Stimulated activated CD4-positive, alpha-beta T cell treated with anti-CD3 and anti-CD28 coated beads, Interleukin-4, amount 100 ng/mL, for 4 hours (primary cell): Measurements from ENCODE around the gene DOCK4.

Source experiments
- DNase-seq, 2 experiments: peaks; one replicate each; pipeline ENCODE4 v3.0.0-alpha.2; 2020

DOCK4 gene

GRCh38 chr7:112220877-112221434, 14.8 kb upstream of the DOCK4 start:
- DNase-seq, result no peak

DNA sequence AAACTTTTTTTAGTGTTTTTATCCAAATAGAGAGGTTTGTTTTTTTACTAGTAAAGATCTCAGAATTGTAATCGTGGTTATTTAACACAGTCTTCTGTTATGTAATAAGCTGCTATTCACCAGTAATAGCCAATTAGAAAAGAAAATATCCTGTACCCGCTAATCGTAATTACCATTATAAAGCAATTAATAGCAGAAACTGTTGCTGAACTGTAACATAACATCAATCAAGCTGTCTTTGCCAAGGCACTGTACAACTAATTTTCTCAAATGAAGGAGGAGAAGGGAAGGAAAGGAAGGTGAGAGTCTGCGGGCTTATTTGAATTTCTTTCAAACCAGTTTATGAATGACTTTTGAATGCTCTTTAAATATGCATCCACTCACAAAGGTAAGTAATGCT, 9.6 kb upstream of the DOCK4 start:
- no peak for DNase-seq

DNA sequence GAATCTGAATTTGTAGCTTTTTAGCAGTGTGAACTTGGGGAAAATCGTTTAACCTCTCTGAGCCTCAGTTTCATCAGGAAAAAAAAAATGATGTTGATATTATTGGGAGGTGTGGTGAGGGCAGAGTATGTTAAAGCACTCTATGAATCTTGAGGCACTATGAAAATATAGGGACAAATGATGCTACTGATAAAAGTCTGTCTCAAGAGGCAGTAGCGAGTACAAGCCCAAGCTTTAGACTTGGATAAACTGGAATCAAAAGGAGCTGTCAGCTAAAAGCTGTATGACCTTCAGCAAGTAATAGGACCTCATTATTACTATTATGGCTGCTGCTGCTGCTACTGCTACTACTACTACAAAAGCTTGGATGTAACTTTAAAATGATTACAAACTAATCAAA, 8.7 kb upstream of the DOCK4 start:
- DNase-seq, result no peak

DNA sequence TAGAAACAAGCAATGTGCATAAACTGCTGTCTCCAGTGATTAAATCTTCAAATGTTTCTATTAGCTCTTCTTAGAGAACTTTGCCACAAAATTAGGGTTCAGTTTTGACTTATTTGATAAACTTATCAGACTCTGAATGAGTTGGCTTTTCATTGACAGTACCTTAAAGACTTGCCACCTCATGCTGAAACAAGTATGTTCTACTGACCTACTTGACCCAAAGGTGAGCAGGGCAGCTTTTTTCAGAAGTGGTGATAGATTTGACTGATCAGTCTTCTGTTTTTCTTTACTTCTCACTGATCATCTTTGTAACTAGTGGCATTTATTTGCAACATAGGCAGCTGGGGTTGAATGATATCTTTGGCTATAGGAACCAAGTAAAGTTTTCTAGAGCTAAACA, 8.1 kb upstream of the DOCK4 start:
- no peak for DNase-seq

DNA sequence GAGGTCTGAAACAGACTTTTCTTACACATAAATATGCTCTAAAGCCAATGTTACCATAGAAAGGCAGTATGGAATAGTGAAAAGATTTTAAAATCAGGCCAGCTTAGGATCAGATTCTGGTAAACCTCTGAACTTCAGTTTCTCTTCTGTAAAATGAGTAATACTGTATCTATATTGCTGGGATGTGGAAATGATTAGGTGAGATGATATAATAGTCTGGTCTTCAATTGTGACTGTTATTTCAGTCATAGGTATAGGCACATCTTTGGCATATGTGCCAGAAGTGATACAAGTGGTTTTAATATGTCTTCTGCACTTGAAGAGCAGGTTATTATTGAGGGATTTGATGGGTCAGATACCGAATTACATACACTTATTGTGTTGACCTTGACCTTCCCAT, 7.5 kb upstream of the DOCK4 start:
- no peak for DNase-seq

DNA sequence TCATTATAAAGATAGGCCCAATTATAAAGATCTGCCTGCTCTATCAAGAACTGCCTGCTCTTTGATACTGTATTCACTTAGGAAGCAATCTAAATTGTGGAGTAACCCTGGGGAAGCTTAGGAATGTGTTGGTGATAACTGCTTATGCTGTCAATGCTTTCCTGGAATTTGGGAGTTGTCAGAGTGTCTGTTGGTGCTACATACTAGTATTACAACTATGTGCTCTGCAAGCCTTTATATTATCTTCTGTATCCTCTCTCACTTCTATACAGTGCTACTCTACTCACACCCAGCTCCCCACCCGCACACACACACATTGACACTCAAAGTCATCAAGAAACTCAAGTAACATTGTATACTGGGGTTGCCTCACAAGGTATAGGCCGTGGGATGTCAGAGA, 6.4 kb upstream of the DOCK4 start:
- DNase-seq, result no peak

- DNase-seq, result no peak
Measured at GRCh38 chr7:112211348-112211907, 5.2 kb upstream of the DOCK4 start.

GRCh38 chr7:112207765-112208164, 1.6 kb upstream of the DOCK4 start:
- no peak for DNase-seq

GRCh38 chr7:112206991-112207592, 893 bp upstream of the DOCK4 start:
- DNase-seq, result no peak

GRCh38 chr7:112205343-112206237, 609 bp downstream of the DOCK4 start:
- peak in 1 of 2 experiments; percentile 36 for DNase-seq

GRCh38 chr7:112204499-112205342, 1.5 kb downstream of the DOCK4 start:
- no peak for DNase-seq

GRCh38 chr7:112203365-112203739, 2.8 kb downstream of the DOCK4 start:
- no peak for DNase-seq

GRCh38 chr7:112202816-112203215, 3.4 kb downstream of the DOCK4 start:
- DNase-seq, result peak in 1 of 2 experiments; percentile 15

DNA sequence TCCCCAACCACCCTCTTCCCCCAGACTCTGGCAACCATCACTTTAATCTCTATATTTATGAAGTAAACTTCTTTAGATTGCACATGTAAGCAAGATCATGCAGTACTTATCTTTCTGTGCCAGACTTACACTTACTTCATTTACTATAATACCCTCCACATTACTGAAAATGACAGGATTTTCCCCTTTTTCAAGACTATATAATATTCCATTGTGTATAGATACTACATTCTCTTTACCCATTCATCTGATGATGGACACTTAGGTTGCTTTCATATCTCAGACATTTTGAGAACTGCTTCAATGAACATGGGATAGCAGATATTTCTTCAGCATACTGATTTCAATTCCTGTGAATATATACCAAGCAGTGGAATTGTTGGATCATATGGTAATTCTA, 4.4 kb downstream of the DOCK4 start:
- no peak for DNase-seq

GRCh38 chr7:112201411-112201810, 4.8 kb downstream of the DOCK4 start:
- no peak for DNase-seq

- no peak for DNase-seq
Measured at GRCh38 chr7:112199672-112200071, 6.5 kb downstream of the DOCK4 start.

DNA sequence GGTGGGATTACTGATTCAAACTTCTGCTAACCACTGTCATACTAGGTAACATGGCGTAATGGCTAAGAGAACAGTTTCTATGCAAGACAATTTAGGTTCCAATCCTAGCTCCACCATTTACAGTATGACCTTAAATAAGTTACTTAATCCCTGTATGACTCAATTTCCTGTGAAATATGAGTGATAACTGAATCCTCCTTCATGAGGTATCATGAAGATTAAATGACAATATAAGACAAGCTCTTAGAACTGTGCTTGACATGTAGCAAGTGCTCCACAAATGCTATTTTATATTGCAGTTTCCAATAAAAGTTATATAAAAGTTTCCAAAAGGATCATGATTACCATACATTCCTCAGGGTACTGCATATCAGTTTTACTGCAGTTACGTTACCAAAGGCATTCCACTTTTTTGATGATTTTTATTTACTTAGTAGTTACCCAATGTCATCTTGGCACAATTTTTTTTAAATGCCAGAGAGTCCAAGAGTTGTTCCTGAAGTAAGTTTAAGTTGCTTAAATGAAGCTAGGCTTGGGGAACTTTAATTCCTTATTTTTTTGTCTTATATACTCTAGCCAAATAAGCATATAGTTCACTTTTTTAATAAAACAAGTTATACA, 7.1 kb downstream of the DOCK4 start:
- no peak for DNase-seq

- DNase-seq, result no peak
Measured at GRCh38 chr7:112197322-112197721, 8.9 kb downstream of the DOCK4 start.

DNA sequence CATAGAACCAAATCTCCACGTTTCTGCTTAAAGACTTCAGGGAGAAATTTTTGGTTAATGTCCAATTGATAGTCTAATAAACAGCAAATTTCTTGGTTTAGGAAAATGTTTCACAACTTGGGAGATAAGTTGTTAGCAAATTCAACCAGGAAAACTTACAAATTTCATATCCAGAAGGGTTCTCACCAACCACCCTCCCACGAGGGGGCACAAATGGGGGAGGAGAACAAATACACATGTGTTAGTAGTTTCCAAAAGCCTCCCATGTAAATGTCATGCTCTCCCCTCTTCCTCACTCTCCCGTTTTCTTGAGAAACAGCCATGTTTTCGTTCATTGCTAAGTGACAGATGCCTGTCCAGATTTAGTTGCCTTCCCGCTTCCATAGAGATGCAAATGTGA, 10.5 kb downstream of the DOCK4 start:
- no peak for DNase-seq

DNA sequence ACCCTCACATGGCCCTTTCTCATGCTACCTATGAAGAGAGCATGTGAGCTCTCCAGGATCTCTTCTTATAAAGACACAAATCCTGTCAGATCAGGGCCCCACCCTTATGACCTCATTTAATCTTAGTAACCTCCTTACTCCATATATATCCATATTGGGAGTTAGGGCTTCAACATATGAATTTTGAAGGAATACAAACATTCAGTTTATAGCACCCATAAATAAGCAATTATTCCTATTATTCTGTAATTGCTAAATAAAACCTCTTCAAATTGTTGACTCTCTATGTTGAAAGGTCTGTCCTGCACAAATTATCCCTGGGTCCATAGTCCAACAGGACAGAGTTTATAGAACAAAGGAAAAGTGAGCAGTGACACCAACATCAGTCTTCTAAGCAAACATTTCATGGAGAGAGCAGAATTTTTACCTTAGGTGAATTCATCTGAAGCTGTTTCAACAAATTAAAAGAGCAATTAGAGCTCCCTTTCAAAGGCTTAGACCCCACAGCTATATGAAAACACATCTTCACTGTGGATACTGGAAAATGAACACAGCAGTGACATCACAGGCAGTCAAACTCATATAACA, 12.2 kb downstream of the DOCK4 start:
- no peak for DNase-seq

DNA sequence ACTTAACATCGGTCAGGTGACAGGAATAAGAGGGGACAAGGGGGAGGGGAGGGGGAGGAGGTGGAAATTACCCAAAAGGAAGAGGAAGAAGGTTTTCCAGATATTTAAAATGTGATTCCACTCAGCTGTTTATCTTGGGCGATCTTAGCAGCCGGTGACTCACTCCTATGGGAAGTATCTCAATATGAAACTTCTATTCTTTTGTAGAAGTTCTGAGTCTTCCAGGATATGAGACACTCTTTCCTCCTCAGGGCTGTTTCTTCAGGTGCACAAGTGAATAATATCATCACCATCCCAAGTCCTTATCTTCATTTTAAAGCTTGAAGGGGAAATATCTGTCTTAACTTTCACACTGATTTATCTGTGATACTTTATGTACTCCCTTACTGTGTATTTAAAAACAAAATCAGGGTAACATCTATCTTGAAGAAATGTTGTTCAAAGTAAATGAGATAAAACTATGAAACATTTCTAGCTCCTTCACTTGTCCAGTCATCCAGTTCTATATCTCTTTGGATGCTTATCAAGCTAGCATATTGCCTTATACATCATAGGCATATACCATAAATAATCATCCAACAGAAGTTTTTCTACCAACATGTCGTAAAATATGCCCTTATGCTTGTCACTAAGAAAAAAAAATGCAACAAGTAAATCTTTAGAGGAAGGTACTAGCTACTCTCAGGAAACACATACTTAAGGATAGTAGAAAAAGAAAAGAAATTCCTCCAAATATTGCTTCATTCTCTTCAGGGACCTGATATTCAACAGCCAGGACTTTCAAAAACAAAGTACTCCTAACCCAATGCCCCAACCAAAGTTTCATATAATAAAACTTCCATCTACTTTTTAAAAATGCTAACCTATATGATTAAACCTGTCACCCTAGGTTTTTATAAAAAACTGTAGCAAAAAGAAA, 13.7 kb downstream of the DOCK4 start:
- DNase-seq, result no peak
